Stimulated activated CD8-positive, alpha-beta memory T cell treated with anti-CD3 and anti-CD28 coated beads, Interleukin-15, amount 100 ng/mL, for 48 hours (primary cell): ENCODE results near the gene PRKAG3.

Experiments used
- DNase-seq, 2 donors: peaks; one replicate each; pipeline ENCODE4 v3.0.0-alpha.2; 2020; ENCODE audit warnings: low read depth in 2 of 2

The PRKAG3 gene

DNA sequence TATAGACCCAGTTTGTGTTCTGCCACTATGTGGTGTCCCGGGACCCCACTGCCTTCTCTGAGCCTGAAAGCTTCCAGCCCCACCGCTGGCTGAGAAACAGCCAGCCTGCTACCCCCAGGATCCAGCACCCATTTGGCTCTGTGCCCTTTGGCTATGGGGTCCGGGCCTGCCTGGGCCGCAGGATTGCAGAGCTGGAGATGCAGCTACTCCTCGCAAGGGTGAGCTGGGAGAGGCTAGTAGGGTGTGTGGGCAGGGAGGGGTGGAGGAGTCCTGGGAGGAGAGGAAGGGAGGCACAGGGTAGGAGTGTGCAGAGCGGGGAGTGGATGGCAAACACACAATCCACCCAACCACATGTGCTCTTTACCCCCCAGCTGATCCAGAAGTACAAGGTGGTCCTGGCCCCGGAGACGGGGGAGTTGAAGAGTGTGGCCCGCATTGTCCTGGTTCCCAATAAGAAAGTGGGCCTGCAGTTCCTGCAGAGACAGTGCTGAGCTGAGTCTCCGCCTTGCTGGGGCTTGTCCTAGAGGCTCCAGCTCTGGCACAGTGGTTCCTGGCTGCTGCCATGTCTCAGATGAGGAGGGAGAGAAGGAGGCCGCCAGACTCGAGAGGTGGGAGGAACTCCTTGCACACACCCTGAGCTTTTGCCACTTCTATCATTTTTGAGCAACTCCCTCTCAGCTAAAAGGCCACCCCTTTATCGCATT is 16.9 kb downstream of the PRKAG3 start:
- DNase-seq = no peak

DNA sequence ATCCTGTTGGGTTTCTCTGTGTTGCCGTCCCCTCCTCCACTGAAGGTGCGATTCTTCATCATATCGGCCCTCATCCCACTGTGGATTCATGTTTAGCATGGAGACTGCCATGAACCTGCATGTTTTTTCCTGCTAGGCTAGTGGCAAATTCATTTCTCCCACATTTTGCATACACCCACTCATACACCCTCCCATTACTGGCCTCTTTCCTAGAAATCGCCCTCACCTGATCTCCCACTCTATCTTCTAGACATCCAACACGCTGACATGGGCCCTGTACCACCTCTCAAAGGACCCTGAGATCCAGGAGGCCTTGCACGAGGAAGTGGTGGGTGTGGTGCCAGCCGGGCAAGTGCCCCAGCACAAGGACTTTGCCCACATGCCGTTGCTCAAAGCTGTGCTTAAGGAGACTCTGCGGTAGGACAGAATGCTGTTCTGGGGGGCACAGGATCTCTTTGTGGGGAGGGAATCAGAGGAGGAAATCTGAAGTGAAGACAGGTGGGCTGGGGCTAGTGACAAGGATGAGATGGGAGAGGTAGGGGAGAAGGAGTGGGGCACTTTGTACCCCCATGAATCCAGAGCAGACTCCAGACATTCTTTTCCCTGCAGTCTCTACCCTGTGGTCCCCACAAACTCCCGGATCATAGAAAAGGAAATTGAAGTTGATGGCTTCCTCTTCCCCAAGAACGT is 17.7 kb downstream of the PRKAG3 start:
- DNase-seq = no peak

DNA sequence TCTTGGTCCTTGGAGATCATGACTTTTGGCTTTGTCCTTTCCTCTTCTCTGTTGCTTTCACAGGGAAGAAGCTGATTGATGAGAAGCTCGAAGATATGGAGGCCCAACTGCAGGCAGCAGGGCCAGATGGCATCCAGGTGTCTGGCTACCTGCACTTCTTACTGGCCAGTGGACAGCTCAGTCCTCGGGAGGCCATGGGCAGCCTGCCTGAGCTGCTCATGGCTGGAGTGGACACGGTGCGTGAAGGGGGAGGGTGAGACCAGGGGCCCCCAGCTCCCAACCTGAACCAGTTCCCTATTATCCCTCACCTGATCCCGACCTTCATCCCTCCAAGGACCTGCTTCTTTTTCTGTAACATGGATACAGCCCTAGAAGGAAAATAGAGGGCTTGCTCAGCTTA is 18.7 kb downstream of the PRKAG3 start:
- no peak for DNase-seq

GRCh38 chr2:218812096-218812815 is 19.3 kb downstream of the PRKAG3 start:
- no peak for DNase-seq

DNA sequence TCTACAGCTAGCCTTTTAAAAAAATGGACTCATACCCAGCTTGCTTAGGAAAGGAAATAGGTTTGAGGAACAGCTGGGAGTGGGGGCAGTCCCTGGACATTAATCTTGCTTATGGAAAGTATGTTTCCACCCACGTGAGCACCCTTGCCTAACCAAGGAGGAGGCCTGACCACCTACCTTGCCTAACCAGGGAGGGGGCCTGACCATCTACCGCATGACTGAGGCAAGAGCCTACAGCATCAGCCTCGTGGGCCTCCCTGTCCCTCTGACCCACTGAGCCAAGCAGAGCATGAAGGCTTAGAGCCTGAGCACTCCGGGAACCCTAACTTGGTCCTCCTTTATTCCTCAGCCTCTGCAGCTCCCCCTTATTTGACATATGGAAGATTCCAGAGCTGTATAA is 20.2 kb downstream of the PRKAG3 start:
- no peak for DNase-seq

- no peak for DNase-seq
These were observed 21.3 kb downstream of the PRKAG3 start for GRCh38 chr2:218810256-218810655.

DNA sequence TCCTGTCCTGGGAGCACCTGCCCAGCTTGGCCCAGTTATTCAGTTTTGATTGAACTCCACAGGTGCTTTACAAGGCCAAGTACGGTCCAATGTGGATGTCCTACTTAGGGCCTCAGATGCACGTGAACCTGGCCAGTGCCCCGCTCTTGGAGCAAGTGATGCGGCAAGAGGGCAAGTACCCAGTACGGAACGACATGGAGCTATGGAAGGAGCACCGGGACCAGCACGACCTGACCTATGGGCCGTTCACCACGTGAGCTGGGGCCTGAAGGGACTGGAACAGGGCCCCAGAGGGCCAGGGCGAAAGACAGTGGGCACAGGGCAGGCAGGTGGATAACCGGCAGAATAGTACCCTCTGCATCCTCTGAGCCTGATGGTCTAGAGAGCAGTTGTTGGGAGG is 22.1 kb downstream of the PRKAG3 start:
- no peak for DNase-seq

GRCh38 chr2:218807626-218808025 is 24.0 kb downstream of the PRKAG3 start:
- no peak for DNase-seq

- DNase-seq = no peak
These were observed 25.1 kb downstream of the PRKAG3 start for GRCh38 chr2:218806346-218806978.

- DNase-seq = no peak
These were observed 26.0 kb downstream of the PRKAG3 start for GRCh38 chr2:218805627-218806026.

DNA sequence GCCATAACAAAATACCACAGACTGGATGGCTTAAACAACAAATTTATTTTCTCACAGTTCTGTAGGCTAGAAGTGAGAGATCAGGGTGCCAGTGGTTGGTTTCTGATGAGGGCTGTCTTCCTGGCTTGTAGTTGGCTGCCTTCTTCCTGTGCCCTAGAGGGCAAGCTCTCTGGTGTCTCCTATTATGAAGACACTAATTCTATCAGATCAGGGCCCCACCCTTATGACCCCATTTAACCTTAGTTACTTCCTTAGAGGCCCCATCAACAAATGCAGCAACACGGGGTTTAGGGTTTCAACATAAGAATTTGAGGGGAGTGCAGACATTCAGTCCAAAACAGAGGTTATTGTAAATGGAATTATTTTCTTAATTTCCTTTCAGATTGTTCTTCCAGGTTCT is 26.8 kb downstream of the PRKAG3 start:
- DNase-seq = no peak

DNA sequence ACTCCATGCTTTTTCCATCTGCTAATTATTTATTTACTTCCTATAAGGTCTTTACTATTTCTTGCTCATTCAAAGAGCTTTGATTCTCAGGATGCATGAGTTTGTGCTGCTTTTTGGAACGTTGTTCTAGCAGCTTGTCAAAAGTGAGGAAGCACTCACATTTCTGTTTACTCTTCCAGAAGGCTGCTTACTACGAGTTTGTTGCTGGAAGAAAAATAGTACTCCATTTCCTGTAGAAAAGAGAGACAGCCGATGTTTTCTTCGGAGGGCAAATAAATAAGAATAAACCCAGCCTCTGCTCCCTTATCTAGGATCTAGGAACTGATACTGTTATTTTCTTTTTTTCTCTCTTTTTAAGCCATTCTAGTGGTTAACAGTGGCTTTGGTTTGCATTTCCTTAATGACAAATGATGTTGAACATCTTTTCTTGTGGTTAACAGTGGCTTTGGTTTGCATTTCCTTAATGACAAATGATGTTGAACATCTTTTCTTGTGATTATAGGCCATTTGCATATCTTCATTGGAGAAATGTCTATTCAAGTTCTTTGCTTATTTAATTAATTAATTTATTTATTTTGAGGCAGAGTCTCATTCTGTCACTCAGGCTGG is 29.1 kb downstream of the PRKAG3 start:
- no peak for DNase-seq

DNA sequence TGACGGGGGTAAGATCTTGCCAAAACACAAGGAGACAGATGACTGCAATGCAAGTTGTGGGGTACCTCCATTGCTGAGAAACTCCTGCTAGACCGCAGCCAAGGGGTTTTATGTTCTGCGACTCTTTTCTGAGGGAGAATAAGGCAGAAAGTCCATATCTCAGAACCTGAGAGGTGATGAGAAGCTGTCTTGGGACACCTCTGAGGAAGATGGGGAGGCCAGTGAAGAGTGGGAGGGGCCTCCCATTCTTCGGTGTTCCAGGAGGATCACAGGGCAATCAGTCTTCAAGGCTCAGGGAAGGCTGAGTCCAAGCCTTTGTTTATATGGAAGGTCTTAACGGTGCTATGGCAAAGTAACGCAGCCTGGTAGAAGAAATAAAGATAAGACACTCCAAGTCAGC is 31.6 kb downstream of the PRKAG3 start:
- no peak for DNase-seq

DNA sequence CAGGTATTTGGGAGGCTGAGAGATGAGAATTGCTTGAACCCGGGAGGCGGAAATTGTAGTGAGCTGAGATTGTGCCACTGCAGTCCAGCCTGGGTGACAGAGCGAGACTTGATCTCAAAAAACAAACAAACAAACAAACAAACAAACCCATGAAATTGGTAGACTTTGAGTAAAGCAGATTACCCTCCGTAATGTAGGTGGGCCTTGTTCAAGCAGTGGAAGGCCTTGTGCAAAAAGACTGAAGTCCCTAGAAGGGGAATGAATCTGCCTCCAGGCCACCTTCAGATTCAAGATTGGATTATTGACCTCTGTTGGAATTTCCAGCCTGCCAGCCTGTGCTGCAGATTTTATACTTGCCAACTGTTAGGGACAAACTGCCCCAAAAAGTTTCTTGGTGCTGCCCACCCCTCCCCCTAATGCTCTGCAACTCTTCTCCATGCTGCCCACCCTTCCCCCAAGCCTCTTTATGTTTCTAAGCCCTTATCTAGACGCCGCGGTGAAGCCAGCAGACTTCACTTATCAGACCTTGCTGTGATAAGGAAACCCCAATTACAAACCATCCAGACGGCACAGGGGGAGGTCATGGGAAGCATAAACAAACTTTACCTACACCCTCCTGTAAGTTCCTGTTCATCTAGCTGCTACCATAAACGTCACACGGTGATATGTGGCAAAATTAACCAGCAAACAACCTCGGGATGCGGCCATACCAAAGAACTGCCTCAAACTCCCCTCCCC is 32.7 kb downstream of the PRKAG3 start:
- DNase-seq = no peak

DNA sequence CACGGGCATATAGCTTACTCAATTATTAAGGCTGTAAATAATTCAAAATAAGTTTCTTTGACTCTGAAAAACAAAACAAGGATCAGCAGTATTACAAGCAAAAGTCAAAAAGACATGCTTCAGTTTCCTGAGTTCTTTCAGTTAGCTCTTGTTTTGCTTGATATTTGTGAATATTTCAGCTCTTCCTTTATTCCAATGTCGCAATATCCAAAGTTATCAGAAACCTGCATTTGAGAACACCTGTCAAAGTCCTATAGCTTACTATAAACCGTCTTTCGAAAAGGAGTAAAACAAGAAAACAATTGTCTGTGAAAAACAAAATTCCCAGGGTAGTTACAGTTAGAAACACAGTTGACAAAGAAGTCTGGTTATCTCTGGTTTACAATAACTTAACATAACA is 34.9 kb downstream of the PRKAG3 start:
- no peak for DNase-seq

DNA sequence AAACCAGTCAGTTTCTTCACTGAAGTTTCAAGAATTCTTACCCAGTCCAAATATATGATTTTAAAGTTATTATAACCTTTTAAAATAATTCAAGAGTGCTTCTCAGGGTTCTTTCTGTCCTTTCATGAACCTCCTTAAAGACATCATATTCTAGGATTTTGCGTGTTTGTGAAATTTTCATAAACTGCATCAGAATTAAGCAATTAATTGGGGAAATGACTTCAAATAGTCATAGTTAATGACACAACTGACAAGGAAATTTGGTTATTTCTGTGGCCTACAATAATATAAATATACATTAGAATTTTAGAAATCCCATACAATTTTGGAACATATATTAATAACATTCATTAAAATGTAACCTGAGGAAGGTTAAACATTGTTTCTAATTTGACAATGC is 39.2 kb downstream of the PRKAG3 start:
- DNase-seq = no peak

GRCh38 chr2:218788529-218789255 is 42.9 kb downstream of the PRKAG3 start:
- DNase-seq = no peak

DNA sequence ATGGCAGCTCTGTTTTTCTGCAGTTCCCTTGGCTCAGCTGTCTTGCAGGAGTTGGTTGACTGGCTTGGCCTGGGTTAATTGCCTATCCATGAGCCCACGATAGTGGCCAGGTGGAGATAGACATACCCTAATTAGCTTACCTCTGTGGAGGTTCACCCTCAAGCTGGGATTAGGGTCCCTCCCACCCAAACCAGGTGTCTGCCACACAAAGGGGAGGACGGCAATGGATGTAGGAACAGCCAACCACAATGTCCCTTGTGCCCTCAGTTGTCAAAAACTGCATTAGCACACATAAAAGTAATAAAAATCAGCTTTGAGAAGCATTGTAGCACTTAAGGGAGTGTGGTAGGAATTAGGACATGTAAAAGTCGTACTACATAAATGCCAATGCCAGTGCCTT is 45.5 kb downstream of the PRKAG3 start:
- no peak for DNase-seq

GRCh38 chr2:218785103-218785502 is 46.5 kb downstream of the PRKAG3 start:
- DNase-seq = no peak

- DNase-seq = no peak
These were observed 47.9 kb downstream of the PRKAG3 start for GRCh38 chr2:218783688-218784087.

DNA sequence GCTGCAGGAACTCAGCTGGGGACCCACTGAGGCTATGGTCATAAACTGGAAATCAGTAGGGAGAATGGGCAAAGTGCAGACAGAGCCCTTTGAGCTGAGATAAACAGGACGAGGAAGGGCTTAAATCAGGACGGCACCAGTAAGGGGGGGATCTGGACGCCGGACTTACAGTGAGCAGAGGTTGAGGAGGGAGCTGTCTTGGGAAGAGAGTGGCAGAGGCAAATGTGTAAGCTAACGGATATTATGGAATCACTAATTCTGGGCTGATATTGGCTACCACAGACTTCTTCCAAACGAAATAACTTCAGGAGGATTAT is 49.1 kb downstream of the PRKAG3 start:
- no peak for DNase-seq
